Measurements from ENCODE around the gene DIP2B. TPM values are rescaled to one million over a fixed set of nuclear protein-coding genes. Genes with fewer than 3 reads are reported as not detected.

DIP2B gene
- total RNA-seq, 3 donors from 2014 or later, result 28.3 to 39.8 (median 34.7) TPM

GRCh38 chr12:50686976-50687375 is 182.2 kb downstream of the DIP2B start:
- intact Hi-C loops (cut with DNase I, micrococcal nuclease), result no loop called here
- ATAC-seq (no peak), DNase-seq (no peak)
- Histone ChIP-seq H3K4me3 (no peak overlapping the region), H3K9me3 (no peaks in the 10 kb centered on the region), H3K36me3 (ENCODE audit: low read depth) (peaks cover 8% of the 10 kb centered on the region), H3K4me1 (ENCODE audit: low read depth) (no peaks in the 10 kb centered on the region)
- no peak for TF ChIP-seq CTCF (IDR thresholded peaks at IDR 0.05)

- no peak overlapping the region for H3K4me3 ChIP-seq
- TF ChIP-seq CTCF (IDR thresholded peaks at IDR 0.05), result no peak
- ATAC-seq, result no peak
- DNase-seq, result no peak
- H3K36me3 ChIP-seq (ENCODE audit: low read depth), result peaks cover 8% of the 10 kb centered on the region
- intact Hi-C loops (cut with DNase I, micrococcal nuclease), result no loop called here
- H3K4me1 ChIP-seq (ENCODE audit: low read depth), result no peaks in the 10 kb centered on the region
- H3K9me3 ChIP-seq, result no peaks in the 10 kb centered on the region
These were observed 184.7 kb downstream of the DIP2B start for GRCh38 chr12:50689437-50689836.

- no peak for DNase-seq
- H3K9me3 ChIP-seq, result no peaks in the 10 kb centered on the region
- H3K4me3 ChIP-seq, result no peak overlapping the region
- no peak for TF ChIP-seq CTCF (IDR thresholded peaks at IDR 0.05)
- peaks cover 4% of the 10 kb centered on the region for H3K36me3 ChIP-seq (ENCODE audit: low read depth)
- intact Hi-C loops (cut with DNase I, micrococcal nuclease), result no loop called here
- H3K4me1 ChIP-seq (ENCODE audit: low read depth), result no peaks in the 10 kb centered on the region
- no peak for ATAC-seq
These were observed 186.1 kb downstream of the DIP2B start for GRCh38 chr12:50690925-50691324.

- intact Hi-C loops (cut with DNase I, micrococcal nuclease), result no loop called here
These were observed 191.2 kb downstream of the DIP2B start for GRCh38 chr12:50695961-50696360.

GRCh38 chr12:50696931-50697330 is 192.1 kb downstream of the DIP2B start:
- ATAC-seq, result no peak
- H3K36me3 ChIP-seq (ENCODE audit: low read depth), result no peaks in the 10 kb centered on the region
- no peaks in the 10 kb centered on the region for H3K9me3 ChIP-seq
- intact Hi-C loops (cut with DNase I, micrococcal nuclease), result no loop called here
- no peak for DNase-seq
- TF ChIP-seq CTCF (IDR thresholded peaks at IDR 0.05), result no peak
- H3K4me1 ChIP-seq (ENCODE audit: low read depth), result no peaks in the 10 kb centered on the region
- H3K4me3 ChIP-seq, result no peak overlapping the region

More at GRCh38 chr12:50695961-50696360, 191.2 kb downstream of the DIP2B start:
- H3K36me3 ChIP-seq (ENCODE audit: low read depth), result no peaks in the 10 kb centered on the region
- H3K4me3 ChIP-seq, result no peak overlapping the region
- no peak for TF ChIP-seq CTCF (IDR thresholded peaks at IDR 0.05)
- no peaks in the 10 kb centered on the region for H3K4me1 ChIP-seq (ENCODE audit: low read depth)
- ATAC-seq, result no peak
- DNase-seq, result no peak
- H3K9me3 ChIP-seq, result no peaks in the 10 kb centered on the region

- Histone ChIP-seq H3K36me3 (ENCODE audit: low read depth) (no peaks in the 10 kb centered on the region), H3K9me3 (no peaks in the 10 kb centered on the region), H3K4me3 (no peak overlapping the region), H3K4me1 (ENCODE audit: low read depth) (no peaks in the 10 kb centered on the region)
- intact Hi-C loops (cut with DNase I, micrococcal nuclease), result no loop called here
- TF ChIP-seq CTCF (IDR thresholded peaks at IDR 0.05), result no peak
- ATAC-seq (no peak), DNase-seq (no peak)
These were observed 194.4 kb downstream of the DIP2B start for GRCh38 chr12:50699154-50699553.
